Stimulated activated naive CD8-positive, alpha-beta T cell treated with anti-CD3 and anti-CD28 coated beads, Interleukin-15, Interleukin-2, amounts not matched to agents 100 U/mL and 50 U/mL, for 24 hours (primary cell): ENCODE data around the gene RBKS.
A peak's percentile ranks its signal among the peaks of the same experiment; 100 is the strongest.

Experiments used
- ATAC-seq: fragments of 150-1000 bp; cut with Tn5 transposase; one replicate; pipeline ENCODE4 v1.10.0; 2021
- DNase-seq: peaks from one replicate; pipeline ENCODE4 v3.0.0; 2021

RBKS gene

GRCh38 chr2:27735263-27735904, 154.8 kb downstream of the RBKS start:
- peak; percentile 86 for ATAC-seq
- peak; percentile 74 for DNase-seq

GRCh38 chr2:27734305-27734704, 155.9 kb downstream of the RBKS start:
- no peak for ATAC-seq
- no peak for DNase-seq
